Body of pancreas (tissue), 4 donors: Measurements from ENCODE around the gene ZDHHC18. TPM values are rescaled to one million over a fixed set of nuclear protein-coding genes. Genes with fewer than 3 reads are reported as not detected.

Source experiments
- ATAC-seq: fragments of 150-250 bp; one replicate; pipeline ENCODE4 v1.9.1; 2016
- DNase-seq, 4 donors: peaks; one replicate each; pipeline ENCODE4 v3.0.0-alpha.2; 2019
- H3K27ac ChIP-seq, 4 donors: fragments of 200-600 bp; sonication (generic); 1 replicate in 3 of 4; 2 replicates in 1 of 4; pipeline versions ENCODE4 v1.5.1 to v1.6.1; 2016 to 2019; ENCODE audit warnings: mild to moderate bottlenecking in 1 of 4, mixed read lengths in 1 of 4, moderate library complexity in 1 of 4
- H3K27me3 ChIP-seq, 2 donors: fragments of 200-600 bp; sonication (generic); one replicate each; pipeline ENCODE4 v1.6.0; 2016; ENCODE audit warnings: mild to moderate bottlenecking in 1 of 2
- H3K36me3 ChIP-seq, 2 donors: fragments of 200-600 bp; sonication (generic); replicated peaks in 1 of 2; 2 replicates each; pipeline ENCODE4 v1.5.1; 2016; ENCODE audit warnings: low read depth in 2 of 2; ENCODE audit not compliant: insufficient read depth in 1 of 2
- H3K4me1 ChIP-seq: fragments of 200-600 bp; sonication (generic); one replicate; pipeline ENCODE4 v1.6.0; 2016
- H3K4me3 ChIP-seq, 2 donors: fragments of 200-600 bp; sonication (generic); 1 replicate in 1 of 2; 2 replicates in 1 of 2; pipeline ENCODE4 v1.5.1; 2016 to 2019
- H3K9me3 ChIP-seq, 3 donors: fragments of 200-600 bp; sonication (generic); 1 replicate in 2 of 3; 2 replicates in 1 of 3; pipeline ENCODE4 v1.5.1; 2016
- CTCF ChIP-seq, 7 experiments: fragments of 450-650 bp in 4 of 7; fragments of 200-600 bp in 3 of 7; sonication (generic) in 3 of 7; IDR thresholded peaks; one replicate each; pipeline ENCODE4 v1.5.1; 2016 to 2019; ENCODE audit warnings: antibody characterized with exemption in 7 of 7
- POLR2A ChIP-seq, 3 donors: fragments of 450-650 bp; IDR thresholded peaks; one replicate each; pipeline ENCODE4 v1.6.1; 2016; ENCODE audit warnings: antibody characterized with exemption in 3 of 3, mild to moderate bottlenecking in 2 of 3
- WGBS, 2 donors: methylation state at CpG; one replicate each; pipeline ENCODE4 v1.1.5; 2017; 5-methylcytosine and 5-hydroxymethylcytosine counted together
- intact Hi-C: fragments of 100-400 bp; cut with DNase I; formaldehyde crosslinking; loops from one replicate; pipeline ENCODE4 v1.15.1; 2023
- total RNA-seq, 2 donors: library from RNA; depleted of rRNA; stranded (reverse); fragments of >200 nt; gene quantifications; one replicate each; pipeline ENCODE4 v1.1.0, GENCODE V29; 2016

ZDHHC18 gene
- total RNA-seq: 1 to 10 TPM; 4.6 to 5.7 TPM

- 0% methylated on average over 16 to 63 of the region's 107 CpGs for WGBS, 2 donors
- intact Hi-C loops: no loop called here
- TF ChIP-seq POLR2A (IDR thresholded peaks at IDR 0.05): peak in 1 of 3 donors; percentile 13
- peak in 6 of 7 experiments; percentile 32 to 86 (median 63) for TF ChIP-seq CTCF (IDR thresholded peaks at IDR 0.05)
Measured at GRCh38 chr1:26826261-26827105, at the start of gene ZDHHC18. ZDHHC18 (plus strand) TSS chr1:26826688; CDS start chr1:26826805, 117 bp downstream.

GRCh38 chr1:26779098-26779668 is 47.3 kb upstream of the ZDHHC18 start:
- H3K9me3 ChIP-seq: no peaks in the 10 kb centered on the region
- no peak for TF ChIP-seq CTCF (IDR thresholded peaks at IDR 0.05)
- TF ChIP-seq POLR2A (IDR thresholded peaks at IDR 0.05): no peak
- 79 to 81% methylated on average over 7 to 11 of the region's 11 CpGs for WGBS, 2 donors
- H3K27ac ChIP-seq: no peak overlapping the region
- H3K27me3 ChIP-seq: no peaks in the 10 kb centered on the region
- peaks cover 20% of the 10 kb centered on the region for H3K4me1 ChIP-seq
- no peak for DNase-seq
- intact Hi-C loops: no loop called here
- peaks cover 13 to 40% of the 10 kb centered on the region in 2 donors for H3K36me3 ChIP-seq
- H3K4me3 ChIP-seq: no peak overlapping the region
- no peak for ATAC-seq

More at GRCh38 chr1:26826261-26827105, at the start of gene ZDHHC18:
- Histone ChIP-seq H3K36me3 (no peaks in the 10 kb centered on the region), H3K27me3 (no peaks in the 10 kb centered on the region), H3K9me3 (no peaks in the 10 kb centered on the region), H3K4me3 (peak within 1 kb of the TSS; percentile 52 to 83), H3K27ac (peak within 1 kb of the TSS; percentile 56 to 80 (median 64)), H3K4me1 (peaks cover 40% of the 10 kb centered on the region)
- DNase-seq (peak; percentile 63 to 78 (median 69)), ATAC-seq (peak; percentile 94)

- no peak for TF ChIP-seq CTCF (IDR thresholded peaks at IDR 0.05)
- no peak for TF ChIP-seq POLR2A (IDR thresholded peaks at IDR 0.05)
- 83 to 87% methylated on average over 10 to 17 of the region's 21 CpGs for WGBS, 2 donors
- DNase-seq: no peak
- H3K9me3 ChIP-seq: no peaks in the 10 kb centered on the region
- peaks cover 4 to 27% of the 10 kb centered on the region in 2 donors for H3K36me3 ChIP-seq
- H3K4me1 ChIP-seq: peaks cover 26% of the 10 kb centered on the region
- intact Hi-C loops: no loop called here
- H3K27ac ChIP-seq: no peak overlapping the region
- H3K27me3 ChIP-seq: no peaks in the 10 kb centered on the region
- ATAC-seq: no peak
- H3K4me3 ChIP-seq: no peak overlapping the region
Measured at GRCh38 chr1:26780344-26780957, 46.0 kb upstream of the ZDHHC18 start.

GRCh38 chr1:26781206-26781825 is 45.2 kb upstream of the ZDHHC18 start:
- ATAC-seq (no peak), DNase-seq (no peak)
- H3K27ac ChIP-seq: no peak overlapping the region
- H3K4me1 ChIP-seq: peaks cover 34% of the 10 kb centered on the region
- no peaks in the 10 kb centered on the region for H3K9me3 ChIP-seq
- no peaks in the 10 kb centered on the region for H3K27me3 ChIP-seq
- intact Hi-C loops: no loop called here
- WGBS, 2 donors: 79 to 83% methylated on average over 11 of the region's 11 CpGs
- no peak overlapping the region for H3K4me3 ChIP-seq
- H3K36me3 ChIP-seq: peaks cover 4 to 23% of the 10 kb centered on the region in 2 donors
- TF ChIP-seq CTCF (IDR thresholded peaks at IDR 0.05) (no peak), POLR2A (IDR thresholded peaks at IDR 0.05) (no peak)
